IPS DF 4.7 (cell line): ENCODE results near the gene P3R3URF.
A peak's percentile ranks its signal among the peaks of the same experiment; 100 is the strongest.

Source experiments
- DNase-seq: peaks from one replicate; pipeline ENCODE4 v3.0.0-alpha.2; 2013; ENCODE audit warnings: low spot score; ENCODE audit errors: extremely low read depth

The P3R3URF gene

GRCh38 chr1:46133781-46134350 is 42.4 kb downstream of the P3R3URF start:
- no peak for DNase-seq

- no peak for DNase-seq
Measured at GRCh38 chr1:46133181-46133658, 43.1 kb downstream of the P3R3URF start.

DNA sequence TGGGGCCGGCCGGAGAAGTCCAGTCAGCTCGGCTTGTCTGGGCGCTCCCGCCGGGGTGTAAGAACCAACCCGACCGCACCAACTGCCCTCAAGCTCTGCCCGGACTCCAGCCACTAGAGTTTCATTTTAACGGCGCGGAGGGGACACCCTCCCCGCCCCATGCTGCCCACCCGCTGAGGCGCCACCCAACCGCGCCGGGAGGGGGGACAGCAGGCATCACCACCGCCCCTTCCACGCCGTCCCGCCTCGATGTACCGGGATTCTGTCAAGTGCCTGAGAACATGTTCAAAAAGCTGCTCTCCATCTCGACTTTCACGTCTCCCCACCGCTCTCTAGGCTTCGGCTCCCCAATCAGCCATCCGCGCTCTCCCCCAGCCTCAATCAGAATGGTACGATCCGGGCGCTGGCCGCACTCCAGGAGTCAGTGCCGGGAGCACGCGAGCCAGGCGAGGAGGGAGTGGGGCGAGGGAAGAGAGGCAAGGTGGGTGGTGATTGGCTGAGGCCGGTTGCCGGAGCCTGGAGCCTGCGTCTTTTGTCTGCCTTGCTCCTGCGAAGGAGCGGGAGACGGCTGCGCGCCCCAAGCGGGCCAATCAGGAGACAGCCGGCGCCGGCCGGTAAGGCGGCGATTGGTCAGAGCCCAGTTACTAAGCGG is 43.6 kb downstream of the P3R3URF start, which contains the start of gene PIK3R3:
Gene PIK3R3 (minus strand): TSS at position 101 of the 652 bp plus-strand sequence. CDS start 677 bp downstream, outside the sequence.
- peak; percentile 98 for DNase-seq

DNA sequence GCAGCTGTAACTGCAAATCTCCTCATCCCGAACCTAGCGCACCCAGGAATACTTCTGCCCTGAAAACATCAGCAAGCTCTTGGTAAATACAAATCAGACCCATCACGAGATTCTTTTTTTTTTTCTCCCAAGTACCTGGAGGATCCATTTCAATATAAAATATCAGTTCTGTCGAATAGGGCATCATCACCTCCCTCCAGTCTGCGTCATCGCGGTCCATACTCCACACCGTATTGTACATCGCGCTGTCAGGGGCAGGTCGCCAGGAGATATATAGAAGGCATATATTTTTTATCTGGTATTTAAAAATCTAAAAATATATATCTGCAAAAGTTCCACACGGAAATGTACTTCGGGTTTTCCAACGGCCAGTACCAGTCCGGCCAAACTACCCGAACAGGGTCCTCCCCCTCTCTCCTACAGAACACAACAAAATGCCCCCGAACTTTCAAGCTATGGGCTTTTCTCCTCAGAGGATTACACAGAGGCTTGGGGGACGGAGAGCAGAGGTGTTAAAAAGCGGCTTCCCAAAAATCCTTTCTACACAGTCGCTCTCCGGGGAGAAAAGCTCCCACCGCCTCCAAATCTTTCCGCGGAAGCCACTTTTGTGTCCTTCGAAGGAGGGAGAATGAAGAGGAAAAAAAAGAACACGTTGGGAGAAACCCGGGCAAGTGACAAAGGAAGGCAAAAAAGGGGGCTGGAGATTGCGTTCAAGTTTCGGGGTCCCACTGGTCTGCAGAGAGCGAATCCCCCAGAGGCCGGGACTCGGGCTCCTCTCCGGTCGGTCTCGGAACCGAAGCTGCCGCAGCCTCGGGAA is 44.4 kb downstream of the P3R3URF start:
- DNase-seq = no peak

DNA sequence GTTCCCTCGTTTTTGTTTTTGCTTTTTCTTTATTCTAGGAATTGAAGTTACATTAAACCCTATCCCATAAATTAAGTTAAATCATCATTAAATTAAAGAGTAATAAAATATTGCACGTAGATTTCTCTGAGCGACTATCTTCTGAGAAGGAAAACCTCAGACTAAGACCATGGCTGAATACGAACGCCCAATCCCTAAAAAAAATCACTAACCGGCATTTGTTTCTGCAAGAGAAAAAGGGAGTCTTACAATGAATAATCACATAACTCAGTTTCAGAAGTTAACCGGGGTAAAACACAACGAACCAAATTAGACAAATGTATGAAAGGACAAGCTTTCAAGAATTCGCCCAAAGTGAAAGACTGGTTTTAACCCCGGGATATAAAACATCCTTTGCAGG is 45.2 kb downstream of the P3R3URF start:
- no peak for DNase-seq

GRCh38 chr1:46130606-46131005 is 45.7 kb downstream of the P3R3URF start:
- DNase-seq = no peak

- no peak for DNase-seq
Measured at GRCh38 chr1:46130121-46130520, 46.2 kb downstream of the P3R3URF start.

DNA sequence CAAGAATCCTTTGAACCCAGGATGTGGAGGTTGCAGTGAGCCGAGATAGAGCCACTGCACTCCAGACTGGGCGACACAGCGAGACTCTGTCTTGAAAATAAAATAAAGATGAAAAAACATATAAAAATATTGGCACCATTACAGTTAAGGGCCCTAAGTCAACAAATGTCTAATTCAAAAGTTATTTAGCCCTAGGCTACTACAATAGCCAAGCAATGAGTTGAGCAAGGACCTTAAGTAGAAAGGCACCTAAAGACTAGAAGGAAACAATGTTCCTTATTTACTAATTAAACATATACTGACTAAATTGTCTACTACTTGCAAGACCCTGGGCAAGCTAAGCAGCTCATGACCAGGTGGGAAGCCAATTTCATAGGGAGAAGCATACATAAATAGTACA is 47.9 kb downstream of the P3R3URF start:
- DNase-seq = no peak
